Endothelial cell of umbilical vein (primary cell): ENCODE measurements around the gene SLC39A3. TPM values are rescaled to one million over a fixed set of nuclear protein-coding genes. Genes with fewer than 3 reads are reported as not detected.

Experiments
- BruUV-seq: library from RNA; stranded (reverse); fragments of 400-500 nt; replicated peaks from 2 replicates; lab custom pipeline; 2021; lab: Mats Ljungman, UMichigan
- CTCF ChIA-PET: fragments of 300-600, 350-600 bp; sonication (Branson Sonifier 250); formaldehyde crosslinking; loops from one replicate; lab custom pipeline; 2021; ENCODE audit warnings: antibody characterized with exemption, inconsistent platforms; lab: Charles Lee
- POLR2A ChIA-PET: fragments of 300-600, 350-600 bp; sonication (Branson Sonifier 250); formaldehyde crosslinking; loops from one replicate; lab custom pipeline; 2021; ENCODE audit warnings: antibody characterized with exemption, inconsistent platforms; lab: Charles Lee
- DNase-seq: peaks from one replicate; pipeline ENCODE4 v3.0.0-alpha.2; 2011; ENCODE audit warnings: low read depth, low spot score
- FAIRE-seq: peaks from 2 replicates; lab custom pipeline; 2011; peaks lifted over from hg19 to GRCh38; lab: Jason Lieb, UNC
- H2AFZ ChIP-seq: 2 replicates; pipeline ENCODE4 v1.6.0; 2012; ENCODE audit warnings: low read depth, low read length, control low read depth, inconsistent platforms
- H3K27ac ChIP-seq: 2 replicates; pipeline ENCODE4 v1.5.1; 2011; ENCODE audit warnings: low read depth, mild to moderate bottlenecking, control low read depth, low read length, moderate library complexity; ENCODE audit not compliant: insufficient read depth
- H3K27me3 ChIP-seq, 2 experiments: 2 replicates each; pipeline versions ENCODE4 v1.6.0 to v1.6.1; 2011; ENCODE audit warnings: low read length in 2 of 2, mixed read lengths in 1 of 2; ENCODE audit not compliant: control insufficient read depth in 2 of 2, insufficient read depth in 2 of 2
- H3K36me3 ChIP-seq, 2 experiments: 2 replicates in 1 of 2; 3 replicates in 1 of 2; pipeline ENCODE4 v1.5.1; 2011; ENCODE audit warnings: low read length in 2 of 2, mild to moderate bottlenecking in 1 of 2, moderate library complexity in 1 of 2; ENCODE audit not compliant: control insufficient read depth in 2 of 2, insufficient read depth in 2 of 2; ENCODE audit errors: extremely low read depth in 1 of 2
- H3K4me1 ChIP-seq: 3 replicates; pipeline ENCODE4 v1.5.1; 2011; ENCODE audit warnings: mild to moderate bottlenecking, low read length; ENCODE audit not compliant: control insufficient read depth, insufficient read depth; ENCODE audit errors: extremely low read depth
- H3K4me2 ChIP-seq: 2 replicates; pipeline ENCODE4 v1.6.1; 2011; ENCODE audit warnings: low read length, control low read depth, mixed read lengths; ENCODE audit not compliant: insufficient read depth
- H3K4me3 ChIP-seq, 3 experiments: fragments of 200-600 bp in 1 of 3; sonication (generic), shearing (Covaris generic) in 1 of 3; replicated peaks in 1 of 3; 2 replicates each; pipeline ENCODE4 v1.5.1; 2011 to 2016; ENCODE audit warnings: control low read depth in 3 of 3, low read length in 3 of 3, mild to moderate bottlenecking in 2 of 3, inconsistent platforms in 1 of 3, low read depth in 1 of 3, moderate library complexity in 1 of 3; ENCODE audit not compliant: insufficient read depth in 1 of 3
- H3K79me2 ChIP-seq: 2 replicates; pipeline ENCODE4 v1.6.0; 2012; ENCODE audit warnings: low read length, inconsistent platforms; ENCODE audit not compliant: control insufficient read depth, insufficient read depth
- H3K9ac ChIP-seq: replicated peaks from 2 replicates; pipeline ENCODE3; 2011; ENCODE audit warnings: low read length, control low read depth; ENCODE audit not compliant: insufficient read depth; ENCODE audit errors: extremely low read depth
- H3K9me1 ChIP-seq: replicated peaks from 3 replicates; pipeline ENCODE4 v1.6.0; 2011; ENCODE audit warnings: mild to moderate bottlenecking, low read length; ENCODE audit not compliant: control insufficient read depth, insufficient read depth; ENCODE audit errors: extremely low read depth
- H3K9me3 ChIP-seq: replicated peaks from 2 replicates; pipeline ENCODE4 v1.5.1; 2012; ENCODE audit warnings: low read length, inconsistent platforms; ENCODE audit not compliant: control insufficient read depth, insufficient read depth
- H4K20me1 ChIP-seq: replicated peaks from 2 replicates; pipeline ENCODE3; 2011; ENCODE audit warnings: mild to moderate bottlenecking, low read length; ENCODE audit not compliant: control insufficient read depth, insufficient read depth; ENCODE audit errors: extremely low read depth
- EZH2 ChIP-seq: IDR thresholded peaks from 2 replicates; pipeline ENCODE4 v1.6.1; 2012; ENCODE audit warnings: borderline replicate concordance, low read depth, mild to moderate bottlenecking, moderate library complexity, low read length, inconsistent platforms; ENCODE audit not compliant: severe bottlenecking
- GATA2 ChIP-seq: IDR thresholded peaks from 2 replicates; pipeline ENCODE4 v1.7.0; 2011; ENCODE audit warnings: low read depth, mild to moderate bottlenecking, moderate library complexity, mixed read lengths, low read length; ENCODE audit not compliant: insufficient read length, insufficient read depth
- JUN ChIP-seq: IDR thresholded peaks from 2 replicates; pipeline ENCODE4 v1.6.1; 2011; ENCODE audit warnings: borderline replicate concordance, low read depth; ENCODE audit not compliant: insufficient read length, insufficient read depth
- MYC ChIP-seq: IDR thresholded peaks from one replicate; pipeline ENCODE4 v1.6.1; 2011; ENCODE audit warnings: mild to moderate bottlenecking, low read depth, low read length
- POLR2AphosphoS5 ChIP-seq: IDR thresholded peaks from 2 replicates; pipeline ENCODE4 v1.6.1; 2012; ENCODE audit warnings: low read depth, mild to moderate bottlenecking, control low read depth, low read length, moderate library complexity; ENCODE audit not compliant: insufficient read depth
- dilution Hi-C: fragments of 300-500 bp; cut with MboI; formaldehyde crosslinking; loops from one replicate; pipeline ENCODE4 v1.15.0; 2019; ENCODE audit warnings: low sequenced_read_pairs; ENCODE audit not compliant: extremely low pct_ligation_motif_present
- intact Hi-C: fragments of 100-400 bp; cut with micrococcal nuclease; formaldehyde crosslinking; loops from one replicate; pipeline ENCODE4 v1.10.0; 2022
- polyA plus RNA-seq, 4 experiments: library from polyadenylated mRNA; depleted of rRNA in 3 of 4; stranded (reverse) in 3 of 4; unstranded in 1 of 4; fragments of >200 nt; gene quantifications; 2 replicates each; pipeline versions ENCODE4 v1.2.1 to v1.2.3, GENCODE V29; 2011 to 2012; ENCODE audit warnings: missing spikeins in 1 of 4
- total RNA-seq: library from RNA; stranded (reverse); gene quantifications from 2 replicates; pipeline ENCODE4 v1.2.3, GENCODE V29; 2021
- TF ChIP-seq, protein P1 (sequence below), 2 donors: IDR thresholded peaks; 1 replicate in 1 of 2; 2 replicates in 1 of 2; pipeline ENCODE4 v1.5.1; 2011; ENCODE audit warnings: low read length in 2 of 2, mild to moderate bottlenecking in 2 of 2, moderate library complexity in 2 of 2, control low read depth in 1 of 2, inconsistent platforms in 1 of 2, low read depth in 1 of 2; ENCODE audit not compliant: insufficient read depth in 1 of 2; ENCODE audit errors: extremely low read depth in 1 of 2

Gene SLC39A3
- total and polyA plus RNA-seq, 2 donors (not counting 3 experiments of a cell fraction or from before 2014, with no cell fraction given): 28.0 to 43.1 TPM

DNA sequence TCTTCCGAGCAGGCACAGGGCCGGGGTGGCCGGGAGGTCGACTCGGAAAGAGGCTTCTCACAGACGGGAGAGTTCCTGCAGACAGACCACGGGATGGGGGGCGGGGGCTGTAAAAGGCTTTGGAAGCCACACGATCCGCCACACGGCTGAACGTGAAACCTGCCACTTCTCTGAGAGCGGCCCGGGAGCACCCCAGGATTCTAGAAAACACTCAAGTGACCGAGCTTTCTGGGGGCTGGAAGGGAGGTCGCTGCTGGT, 15.6 kb upstream of the SLC39A3 start:
- ChIA-PET CTCF (interaction anchor here (2.1 kb wide), 1 partner anchor 107 kb away, joined by 6 read pairs; no protein-coding TSS in a partner anchor), POLR2A (no interaction called here)
- DNase-seq (no peak), FAIRE-seq (no peak)
- Histone ChIP-seq H3K9me3 (no peaks in the 10 kb centered on the region), H3K4me3 (no peak overlapping the region), H3K4me1 (no peaks in the 10 kb centered on the region), H3K4me2 (no peak overlapping the region), H3K9me1 (no peaks in the 10 kb centered on the region), H3K27me3 (no peaks in the 10 kb centered on the region), H3K36me3 (peaks cover 8 to 25% of the 10 kb centered on the region in 2 experiments), H2AFZ (no peak overlapping the region), H3K9ac (no peak overlapping the region), H3K79me2 (no peaks in the 10 kb centered on the region), H4K20me1 (no peaks in the 10 kb centered on the region), H3K27ac (no peak overlapping the region)
- intact Hi-C loops (no loop called here), dilution Hi-C loops (loop anchor here (10.0 kb wide), 1 partner anchor 61 kb away; no protein-coding TSS in a partner anchor)
- BruUV-seq: no TSS peak
- TF ChIP-seq JUN (no peak), EZH2 (no peak), GATA2 (no peak), POLR2AphosphoS5 (no peak), MYC (no peak)
- TF ChIP-seq, protein P1, sequence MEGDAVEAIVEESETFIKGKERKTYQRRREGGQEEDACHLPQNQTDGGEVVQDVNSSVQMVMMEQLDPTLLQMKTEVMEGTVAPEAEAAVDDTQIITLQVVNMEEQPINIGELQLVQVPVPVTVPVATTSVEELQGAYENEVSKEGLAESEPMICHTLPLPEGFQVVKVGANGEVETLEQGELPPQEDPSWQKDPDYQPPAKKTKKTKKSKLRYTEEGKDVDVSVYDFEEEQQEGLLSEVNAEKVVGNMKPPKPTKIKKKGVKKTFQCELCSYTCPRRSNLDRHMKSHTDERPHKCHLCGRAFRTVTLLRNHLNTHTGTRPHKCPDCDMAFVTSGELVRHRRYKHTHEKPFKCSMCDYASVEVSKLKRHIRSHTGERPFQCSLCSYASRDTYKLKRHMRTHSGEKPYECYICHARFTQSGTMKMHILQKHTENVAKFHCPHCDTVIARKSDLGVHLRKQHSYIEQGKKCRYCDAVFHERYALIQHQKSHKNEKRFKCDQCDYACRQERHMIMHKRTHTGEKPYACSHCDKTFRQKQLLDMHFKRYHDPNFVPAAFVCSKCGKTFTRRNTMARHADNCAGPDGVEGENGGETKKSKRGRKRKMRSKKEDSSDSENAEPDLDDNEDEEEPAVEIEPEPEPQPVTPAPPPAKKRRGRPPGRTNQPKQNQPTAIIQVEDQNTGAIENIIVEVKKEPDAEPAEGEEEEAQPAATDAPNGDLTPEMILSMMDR (IDR thresholded peaks at IDR 0.05; ENCODE audit: extremely low read depth in 1 of 2, insufficient read depth in 1 of 2, low read depth in 1 of 2, low read length in 2 of 2): no peak
